ENCODE measurements around the gene SPTBN1.

SPTBN1 gene

DNA sequence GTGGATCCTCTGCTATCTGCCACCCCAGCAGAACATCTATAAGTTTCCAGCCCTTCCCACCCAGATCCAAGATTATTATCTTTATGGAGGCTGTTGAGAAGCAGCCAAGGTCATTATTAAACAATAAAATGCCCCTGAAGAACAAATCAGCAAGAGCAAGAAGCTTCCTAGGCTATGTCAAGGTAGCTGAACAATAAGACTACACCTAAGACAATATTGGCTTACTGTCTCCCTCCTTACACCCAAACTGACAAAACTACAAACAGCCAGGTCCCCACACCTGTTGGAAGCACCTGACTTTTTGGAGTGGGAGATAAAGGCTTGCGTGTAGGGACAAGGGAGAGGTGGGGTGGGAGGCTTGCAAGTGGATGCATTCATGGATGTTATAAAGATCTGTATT is 128.5 kb downstream of the SPTBN1 start:
- TF ChIP-seq, protein P1, sequence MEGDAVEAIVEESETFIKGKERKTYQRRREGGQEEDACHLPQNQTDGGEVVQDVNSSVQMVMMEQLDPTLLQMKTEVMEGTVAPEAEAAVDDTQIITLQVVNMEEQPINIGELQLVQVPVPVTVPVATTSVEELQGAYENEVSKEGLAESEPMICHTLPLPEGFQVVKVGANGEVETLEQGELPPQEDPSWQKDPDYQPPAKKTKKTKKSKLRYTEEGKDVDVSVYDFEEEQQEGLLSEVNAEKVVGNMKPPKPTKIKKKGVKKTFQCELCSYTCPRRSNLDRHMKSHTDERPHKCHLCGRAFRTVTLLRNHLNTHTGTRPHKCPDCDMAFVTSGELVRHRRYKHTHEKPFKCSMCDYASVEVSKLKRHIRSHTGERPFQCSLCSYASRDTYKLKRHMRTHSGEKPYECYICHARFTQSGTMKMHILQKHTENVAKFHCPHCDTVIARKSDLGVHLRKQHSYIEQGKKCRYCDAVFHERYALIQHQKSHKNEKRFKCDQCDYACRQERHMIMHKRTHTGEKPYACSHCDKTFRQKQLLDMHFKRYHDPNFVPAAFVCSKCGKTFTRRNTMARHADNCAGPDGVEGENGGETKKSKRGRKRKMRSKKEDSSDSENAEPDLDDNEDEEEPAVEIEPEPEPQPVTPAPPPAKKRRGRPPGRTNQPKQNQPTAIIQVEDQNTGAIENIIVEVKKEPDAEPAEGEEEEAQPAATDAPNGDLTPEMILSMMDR (IDR thresholded peaks at IDR 0.05; ENCODE audit: extremely low read depth, missing control alignments), result no peak
- no peak for DNase-seq (ENCODE audit: low spot score)

DNA sequence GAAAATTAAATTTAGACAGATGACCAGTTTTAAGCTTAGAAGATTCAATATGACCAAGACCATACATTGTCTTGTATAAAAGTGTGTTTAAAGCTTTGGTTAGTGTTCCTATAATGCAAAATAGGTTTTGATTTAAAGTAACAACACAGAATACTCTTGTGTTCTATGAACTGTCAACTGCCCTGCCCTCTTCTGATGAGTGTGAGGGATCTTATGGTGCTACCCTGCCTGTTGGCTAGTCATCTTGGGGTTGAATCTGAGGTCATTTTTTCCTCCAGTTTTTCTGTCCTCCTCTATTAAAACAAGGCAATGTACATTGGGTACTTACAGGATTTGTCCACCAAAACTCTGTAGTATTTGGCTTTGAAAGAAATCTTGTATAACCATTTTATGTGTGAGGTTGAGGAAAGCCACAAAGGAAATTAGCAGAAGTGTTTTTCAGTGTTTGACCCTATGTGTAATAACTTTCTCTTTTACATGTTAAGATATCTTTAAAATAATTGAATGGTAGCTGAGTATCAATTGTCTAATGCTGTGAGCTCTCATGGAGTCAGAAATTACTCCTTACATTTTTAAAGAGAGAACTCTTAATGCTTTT is 129.1 kb downstream of the SPTBN1 start:
- no peak for DNase-seq (ENCODE audit: low spot score)
- TF ChIP-seq, protein P1 (IDR thresholded peaks at IDR 0.05; ENCODE audit: extremely low read depth, missing control alignments), result no peak

DNA sequence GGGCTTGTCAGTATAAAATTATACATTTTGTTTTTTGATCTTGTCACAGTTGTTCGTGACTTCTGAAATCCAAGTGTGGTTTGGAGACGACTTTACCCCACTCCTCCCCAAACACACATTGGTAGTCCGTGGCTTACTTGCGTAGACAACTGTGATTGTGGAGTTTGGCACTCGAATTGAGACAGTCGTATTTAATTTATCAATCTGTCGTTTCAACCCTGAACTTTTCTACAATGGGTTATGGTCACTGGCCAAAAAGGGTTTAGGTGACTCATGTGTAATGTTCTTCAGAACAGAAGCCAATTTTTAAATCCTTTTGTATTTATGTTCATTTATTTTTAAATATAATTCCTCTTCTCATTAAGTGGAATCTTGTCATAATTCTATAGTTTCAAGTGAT is 129.9 kb downstream of the SPTBN1 start:
- TF ChIP-seq, protein P1 (IDR thresholded peaks at IDR 0.05; ENCODE audit: extremely low read depth, missing control alignments), result no peak
- no peak for DNase-seq (ENCODE audit: low spot score)

DNA sequence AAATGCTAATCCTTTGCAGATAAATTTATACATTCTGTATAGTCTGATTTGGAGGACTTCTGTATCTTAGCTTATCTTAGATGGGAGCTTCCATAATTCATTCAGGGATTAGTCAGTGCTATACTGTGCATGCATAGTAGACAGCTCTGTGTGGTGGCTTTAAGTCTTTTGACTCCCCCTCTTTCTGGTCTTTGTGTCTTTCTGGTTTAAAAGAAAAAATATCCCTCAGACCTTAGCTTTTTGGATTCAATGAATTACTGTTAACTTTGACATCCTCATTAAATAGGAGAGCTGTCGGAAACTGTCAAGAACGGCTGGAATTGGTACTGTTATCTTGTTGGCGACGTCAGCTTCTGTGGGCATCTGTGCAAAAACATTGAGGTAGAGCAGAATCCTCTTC is 130.4 kb downstream of the SPTBN1 start:
- no peak for DNase-seq (ENCODE audit: low spot score)
- TF ChIP-seq, protein P1 (IDR thresholded peaks at IDR 0.05; ENCODE audit: extremely low read depth, missing control alignments), result no peak

DNA sequence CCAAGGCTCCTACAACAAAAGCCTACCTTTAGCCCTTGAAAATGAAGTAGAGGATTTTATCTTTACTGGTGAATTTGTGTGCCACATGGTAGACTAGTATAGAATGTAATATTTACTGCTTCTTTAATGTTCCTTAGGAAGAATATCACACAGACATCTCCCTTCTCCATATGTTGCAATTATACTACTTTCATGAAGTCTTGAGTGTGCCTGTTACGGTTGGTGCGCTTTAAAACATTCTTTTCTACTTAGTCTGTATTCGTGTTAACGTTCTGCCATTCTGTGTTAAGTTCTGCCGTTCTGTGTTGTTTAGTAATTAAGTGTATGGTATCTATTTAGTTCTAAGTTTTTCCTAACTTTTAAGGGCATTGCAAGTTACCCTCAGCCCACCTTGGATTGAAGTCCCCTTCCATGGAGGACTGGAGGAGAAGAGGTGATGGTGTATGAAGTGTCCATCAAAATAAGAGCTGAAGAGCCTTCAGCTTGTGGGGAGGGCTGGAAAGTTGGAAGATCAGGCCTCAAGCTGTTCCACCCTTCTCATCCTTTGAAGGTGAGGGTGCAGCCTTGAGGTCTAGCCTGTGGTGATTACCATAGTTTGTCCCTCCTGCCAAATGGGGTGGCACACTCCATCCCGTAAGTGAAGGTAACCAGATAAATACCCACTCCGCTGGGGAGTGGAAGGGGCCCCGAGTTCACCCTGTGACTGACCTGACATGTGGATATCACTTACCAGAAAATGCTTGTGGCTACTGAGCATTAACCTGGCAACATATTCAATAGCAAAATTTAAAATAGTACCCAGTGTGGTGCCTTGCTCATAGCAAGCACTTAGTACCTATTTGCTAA is 131.3 kb downstream of the SPTBN1 start:
- DNase-seq (ENCODE audit: low spot score), result no peak
- TF ChIP-seq, protein P1 (IDR thresholded peaks at IDR 0.05; ENCODE audit: extremely low read depth, missing control alignments), result no peak

DNA sequence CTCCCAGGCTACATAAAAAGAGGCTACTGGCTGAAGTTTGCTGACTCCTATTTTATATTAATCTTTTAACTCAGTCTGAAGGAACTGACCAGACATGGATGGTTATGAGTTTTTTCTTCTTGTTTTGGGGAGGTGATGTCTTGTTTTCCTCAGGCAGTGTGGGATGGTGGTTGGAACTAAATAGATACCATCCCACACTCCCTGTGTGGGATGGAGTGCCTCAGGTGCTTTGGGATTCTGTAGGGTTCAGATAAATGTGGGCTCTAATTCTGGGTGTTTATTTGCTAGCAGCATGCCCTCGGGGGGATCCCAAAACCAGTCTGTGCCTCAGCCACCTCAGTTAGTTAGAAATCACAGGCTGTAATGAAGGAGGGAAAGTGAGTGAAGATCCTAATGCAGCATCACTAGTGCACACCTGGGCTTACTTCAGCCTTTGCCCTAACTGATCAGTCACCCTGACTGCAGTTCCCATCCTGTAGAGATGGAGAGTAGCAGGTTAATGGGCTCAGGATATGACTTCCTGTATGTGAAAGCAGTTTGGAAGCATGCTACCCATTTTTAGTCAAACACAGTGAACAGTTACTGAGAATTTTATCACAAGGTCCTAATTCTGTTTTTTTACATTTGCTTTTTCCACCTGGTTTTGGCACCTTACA is 132.2 kb downstream of the SPTBN1 start:
- TF ChIP-seq, protein P1 (IDR thresholded peaks at IDR 0.05; ENCODE audit: extremely low read depth, missing control alignments), result no peak

DNA sequence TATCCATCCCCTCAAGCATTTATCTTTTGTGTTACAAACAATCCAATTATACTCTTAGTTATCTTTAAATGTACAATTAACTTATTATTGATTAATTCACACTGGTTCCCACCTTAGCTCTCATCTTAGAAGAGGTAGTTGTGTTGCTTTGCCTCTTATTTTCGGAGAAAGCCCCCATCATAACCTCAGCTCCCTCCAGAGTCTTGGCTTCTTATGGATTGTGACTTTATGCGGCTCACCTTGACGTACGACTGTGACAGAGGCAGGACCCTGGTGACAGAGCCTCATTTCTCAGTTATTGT is 132.9 kb downstream of the SPTBN1 start:
- DNase-seq (ENCODE audit: low spot score), result no peak
- TF ChIP-seq, protein P1 (IDR thresholded peaks at IDR 0.05; ENCODE audit: extremely low read depth, missing control alignments), result no peak

More for the DNA sequence above, 132.2 kb downstream of the SPTBN1 start:
- DNase-seq (ENCODE audit: low spot score), result no peak

All from GM20000 (cell line).